Stimulated activated CD8-positive, alpha-beta memory T cell treated with anti-CD3 and anti-CD28 coated beads, Interleukin-4, amount 100 ng/mL, for 24 hours (primary cell): ENCODE data around the gene CDC42SE1.

ENCODE experiments used
- DNase-seq: peaks from one replicate; pipeline ENCODE4 v3.0.0-alpha.2; 2020; ENCODE audit warnings: low read depth

CDC42SE1 gene

GRCh38 chr1:151051356-151052009 is 7.9 kb downstream of the CDC42SE1 start:
- DNase-seq, result no peak

GRCh38 chr1:151050051-151050688 is 9.3 kb downstream of the CDC42SE1 start:
- DNase-seq, result no peak

- no peak for DNase-seq
Measured at GRCh38 chr1:151049458-151049857, 10.0 kb downstream of the CDC42SE1 start.

- no peak for DNase-seq
Measured at GRCh38 chr1:151048645-151049032, 10.8 kb downstream of the CDC42SE1 start.

- DNase-seq, result no peak
Measured at GRCh38 chr1:151047925-151048644, 11.3 kb downstream of the CDC42SE1 start.

GRCh38 chr1:151047591-151047924 is 11.9 kb downstream of the CDC42SE1 start, which contains the start of gene C1orf56:
Gene C1orf56, plus strand, starts transcription at chr1:151047751. Its CDS starts 97 bp downstream, at chr1:151047848.
- DNase-seq, result no peak

- no peak for DNase-seq
Measured at GRCh38 chr1:151043163-151043562, 16.3 kb downstream of the CDC42SE1 start.

- no peak for DNase-seq
Measured at GRCh38 chr1:151039521-151039920, 19.9 kb downstream of the CDC42SE1 start.

GRCh38 chr1:151037032-151037431 is 22.4 kb downstream of the CDC42SE1 start:
- no peak for DNase-seq

GRCh38 chr1:151036356-151036755 is 23.1 kb downstream of the CDC42SE1 start, which contains the start of gene BNIPL:
Gene BNIPL, plus strand, starts transcription at chr1:151036586. Its CDS starts 140 bp downstream, at chr1:151036726.
- no peak for DNase-seq

- DNase-seq, result no peak
Measured at GRCh38 chr1:151035167-151035566, 24.3 kb downstream of the CDC42SE1 start.

- DNase-seq, result no peak
Measured at GRCh38 chr1:151032164-151032563, 27.3 kb downstream of the CDC42SE1 start.

- DNase-seq, result no peak
Measured at GRCh38 chr1:151026460-151026859, 33.0 kb downstream of the CDC42SE1 start.

GRCh38 chr1:151024540-151025146 is 34.8 kb downstream of the CDC42SE1 start:
- peak; percentile 70 for DNase-seq

- DNase-seq, result no peak
Measured at GRCh38 chr1:151013518-151013917, 45.9 kb downstream of the CDC42SE1 start.

GRCh38 chr1:151012684-151013471 is 46.5 kb downstream of the CDC42SE1 start:
- no peak for DNase-seq

GRCh38 chr1:151011154-151011850 is 48.1 kb downstream of the CDC42SE1 start:
- DNase-seq, result no peak

GRCh38 chr1:151010346-151010726 is 49.1 kb downstream of the CDC42SE1 start:
- no peak for DNase-seq

GRCh38 chr1:151009674-151010345 is 49.6 kb downstream of the CDC42SE1 start:
- DNase-seq, result no peak

- DNase-seq, result no peak
Measured at GRCh38 chr1:151009206-151009587, 50.2 kb downstream of the CDC42SE1 start.
